Renal cortex interstitium (tissue), 11 donors: ENCODE data around the gene CLSTN2. TPM values are rescaled to one million over a fixed set of nuclear protein-coding genes. Genes with fewer than 3 reads are reported as not detected.

Source experiments
- DNase-seq, 11 donors: peaks; one replicate each; pipeline ENCODE4 v3.0.0-alpha.2; 2013; ENCODE audit warnings: low read depth in 9 of 11, low spot score in 4 of 11; ENCODE audit errors: extremely low read depth in 1 of 11
- polyA plus RNA-seq, 3 donors: library from polyadenylated mRNA; unstranded; fragments of 120-200 nt; gene quantifications; one replicate each; pipeline ENCODE4 v1.2.1, GENCODE V29; 2013; ENCODE audit not compliant: insufficient read length in 3 of 3

Gene CLSTN2
- polyA plus RNA-seq, 3 donors, result 1.3 to 2.6 (median 1.9) TPM

DNA sequence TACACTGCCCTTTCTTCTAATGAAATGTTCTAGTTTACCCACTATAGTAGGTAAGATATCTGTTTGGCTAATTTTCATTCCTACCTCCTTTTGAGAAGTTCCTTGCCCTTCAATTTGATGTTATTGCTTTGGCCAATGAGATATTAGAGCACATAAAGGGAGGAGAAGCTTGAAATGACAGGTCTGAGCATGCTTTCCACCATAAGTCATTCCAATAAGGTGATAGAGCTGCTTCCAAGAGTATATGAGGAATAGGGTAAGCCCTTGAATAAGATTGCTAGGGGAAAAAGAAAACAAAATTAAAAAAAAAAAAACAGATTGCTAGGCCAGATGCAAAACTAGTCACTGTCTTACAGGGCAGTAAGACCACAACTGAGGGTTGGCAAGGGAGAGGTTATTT, 664.0 kb downstream of the CLSTN2 start:
- DNase-seq, result no peak

DNA sequence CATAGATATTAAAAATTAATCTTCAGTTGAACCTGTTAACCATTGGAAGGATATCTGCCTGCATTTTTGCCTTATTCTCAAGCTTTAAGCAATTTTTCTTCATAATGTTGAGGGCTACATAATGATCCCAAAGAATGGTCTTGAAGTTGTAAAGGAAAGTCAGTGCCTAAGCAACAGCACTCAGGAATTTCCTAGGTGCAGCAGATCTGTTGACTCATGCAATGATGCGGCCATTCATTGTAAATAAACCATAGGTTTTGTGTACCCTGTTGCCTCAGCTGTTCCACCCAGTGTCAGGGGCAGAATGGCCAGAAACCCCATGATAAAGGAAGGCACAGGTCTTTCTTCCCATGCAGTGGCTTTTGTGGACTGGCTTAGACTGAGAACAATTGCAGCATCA, 664.5 kb downstream of the CLSTN2 start:
- no peak for DNase-seq

GRCh38 chr3:140601881-140602280, 666.9 kb downstream of the CLSTN2 start:
- no peak for DNase-seq

GRCh38 chr3:140602781-140603180, 667.8 kb downstream of the CLSTN2 start:
- DNase-seq, result no peak

DNA sequence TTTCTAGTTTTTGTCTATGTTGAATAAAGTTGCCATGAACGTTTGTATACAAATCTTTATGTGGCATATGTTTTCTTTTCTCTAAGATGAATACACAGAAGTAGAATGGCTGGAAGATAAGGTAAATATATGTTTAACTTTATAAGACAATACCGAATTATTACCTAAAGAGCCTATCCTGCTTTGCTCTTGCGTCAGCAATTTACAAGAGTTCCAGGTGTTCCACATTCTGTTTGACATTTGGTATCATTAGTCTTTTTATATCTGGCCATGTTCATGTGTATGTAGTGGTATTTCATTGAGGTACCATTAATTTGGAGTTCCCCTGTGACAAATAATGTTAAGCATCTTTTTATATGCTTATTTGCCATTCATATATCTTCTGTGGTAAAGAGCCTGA, 668.8 kb downstream of the CLSTN2 start:
- no peak for DNase-seq

GRCh38 chr3:140610544-140610943, 675.6 kb downstream of the CLSTN2 start:
- no peak for DNase-seq

- DNase-seq, result no peak
Measured at GRCh38 chr3:140614001-140614400, 679.0 kb downstream of the CLSTN2 start.

DNA sequence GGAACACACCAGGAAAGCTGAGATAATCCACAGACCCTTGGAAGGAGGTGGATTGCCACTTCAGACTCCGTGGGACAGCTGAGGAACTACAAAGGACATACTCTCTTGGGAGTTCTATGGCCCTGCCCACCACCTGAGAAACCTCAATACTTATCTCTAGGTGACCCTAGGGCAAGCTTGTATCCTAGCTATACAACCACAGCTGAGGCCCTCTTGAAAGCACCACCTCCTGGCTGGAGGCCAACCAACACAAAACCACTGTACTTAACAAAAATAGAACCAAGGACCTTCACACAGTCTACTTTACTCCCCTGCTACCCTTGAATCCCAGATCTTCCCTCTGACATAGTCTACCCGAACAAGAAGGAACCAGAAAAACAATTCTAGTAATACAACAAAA, 682.1 kb downstream of the CLSTN2 start:
- no peak for DNase-seq

GRCh38 chr3:140626856-140627255, 691.9 kb downstream of the CLSTN2 start:
- no peak for DNase-seq
